ENCODE measurements around the gene CCDC60.

GRCh38 chr12:119476951-119477350 lies 142.4 kb downstream of the CCDC60 start:
- no peak for TF ChIP-seq CTCF (IDR thresholded peaks at IDR 0.05)
- no peak for TF ChIP-seq POLR2A (IDR thresholded peaks at IDR 0.05)

Data from adrenal gland (tissue), 5 donors.